ENCODE measurements around the gene ELL.

GRCh38 chr19:18533058-18533457 is 11.2 kb upstream of the ELL start:
- TF ChIP-seq RAD21 (IDR thresholded peaks at IDR 0.05; ENCODE audit: low read depth) (no peak), EZH2 (IDR thresholded peaks at IDR 0.05) (no peak), ZBTB33 (IDR thresholded peaks at IDR 0.05; ENCODE audit: extremely low read depth, insufficient replicate concordance, low read length) (no peak), ELF1 (IDR thresholded peaks at IDR 0.05; ENCODE audit: borderline replicate concordance, low read depth) (no peak), POLR2AphosphoS5 (IDR thresholded peaks at IDR 0.05; ENCODE audit: low read depth, low read length) (no peak)
